HG03097 (cell line): Measurements from ENCODE around the gene BACH2.
"Not testable (repeated sequence)": the region's sequence is repeated elsewhere in the genome, so short reads cannot be mapped to it uniquely, and the experiment has no call there.

Experiments used
- ATAC-seq: cut with Tn5 transposase; IDR thresholded peaks from one replicate; pipeline ENCODE4 v1.9.1; 2021; ENCODE audit not compliant: unreplicated experiment, low FRiP score

Gene BACH2

DNA sequence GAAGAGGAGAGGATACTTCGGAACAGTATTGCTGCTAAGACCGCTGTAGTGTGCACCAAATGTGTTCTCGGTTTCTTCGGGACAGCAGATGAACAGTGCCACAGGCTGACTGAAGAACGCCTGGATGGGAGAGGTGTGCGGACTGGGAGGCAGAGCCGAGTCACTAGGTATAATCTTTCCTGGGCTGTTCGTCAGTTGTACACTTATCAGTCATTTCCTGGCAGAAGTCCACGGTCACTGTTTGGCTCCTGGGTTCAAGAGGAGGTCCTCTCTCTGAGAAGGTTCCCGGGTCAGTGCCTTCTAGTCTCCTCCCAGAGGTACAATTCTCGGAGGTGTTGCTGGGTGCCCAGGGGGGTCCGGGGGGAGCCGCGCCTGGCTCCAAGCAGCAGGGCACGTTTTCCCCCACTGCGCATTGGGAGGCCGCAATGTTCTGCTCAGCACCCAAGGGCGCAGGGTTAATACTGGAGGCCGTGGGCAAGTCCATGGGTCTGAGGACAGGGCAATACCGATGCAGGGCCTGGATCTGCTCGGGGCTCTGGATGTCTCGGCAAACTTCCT, 364.3 kb downstream of the BACH2 start:
- ATAC-seq = no peak

DNA sequence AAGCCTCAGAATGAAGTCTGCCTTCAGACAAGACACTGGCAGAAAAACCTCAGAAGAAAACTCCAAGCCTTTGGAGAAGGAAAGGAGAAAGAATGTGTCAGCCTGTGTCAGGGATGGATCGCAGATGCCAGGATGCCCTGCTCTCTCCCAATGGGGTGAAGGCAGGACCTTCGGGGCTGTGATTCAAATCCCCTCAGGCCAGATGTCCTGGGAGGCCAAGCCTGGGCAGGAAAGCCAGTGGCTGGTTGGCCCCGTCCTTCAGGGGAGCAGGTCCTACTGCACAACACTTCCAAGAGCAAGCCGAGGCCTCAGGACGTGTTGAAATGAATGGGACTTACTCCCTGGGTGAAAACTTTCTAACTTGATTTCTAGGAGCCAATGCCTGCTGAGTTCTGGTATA, 365.9 kb downstream of the BACH2 start:
- ATAC-seq = no peak

DNA sequence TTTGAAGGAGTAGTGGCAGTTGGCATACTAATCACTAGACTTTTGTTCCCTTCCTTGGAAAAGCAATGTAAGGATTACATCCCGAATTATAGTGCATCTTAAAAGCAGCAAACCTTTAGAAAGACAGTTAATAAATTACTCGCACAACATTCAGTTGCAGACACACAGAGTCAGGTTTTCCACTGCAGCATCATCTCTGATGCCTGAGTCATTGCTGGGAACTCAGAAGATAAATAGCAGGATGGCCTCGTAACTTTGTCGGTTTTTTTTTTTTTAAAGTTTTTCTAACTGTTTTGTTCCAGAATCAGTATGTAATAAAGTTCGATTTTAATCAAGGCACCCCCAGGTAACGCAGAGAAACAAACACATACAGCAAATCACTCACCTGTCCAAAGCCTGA, 368.0 kb downstream of the BACH2 start:
- no peak for ATAC-seq

DNA sequence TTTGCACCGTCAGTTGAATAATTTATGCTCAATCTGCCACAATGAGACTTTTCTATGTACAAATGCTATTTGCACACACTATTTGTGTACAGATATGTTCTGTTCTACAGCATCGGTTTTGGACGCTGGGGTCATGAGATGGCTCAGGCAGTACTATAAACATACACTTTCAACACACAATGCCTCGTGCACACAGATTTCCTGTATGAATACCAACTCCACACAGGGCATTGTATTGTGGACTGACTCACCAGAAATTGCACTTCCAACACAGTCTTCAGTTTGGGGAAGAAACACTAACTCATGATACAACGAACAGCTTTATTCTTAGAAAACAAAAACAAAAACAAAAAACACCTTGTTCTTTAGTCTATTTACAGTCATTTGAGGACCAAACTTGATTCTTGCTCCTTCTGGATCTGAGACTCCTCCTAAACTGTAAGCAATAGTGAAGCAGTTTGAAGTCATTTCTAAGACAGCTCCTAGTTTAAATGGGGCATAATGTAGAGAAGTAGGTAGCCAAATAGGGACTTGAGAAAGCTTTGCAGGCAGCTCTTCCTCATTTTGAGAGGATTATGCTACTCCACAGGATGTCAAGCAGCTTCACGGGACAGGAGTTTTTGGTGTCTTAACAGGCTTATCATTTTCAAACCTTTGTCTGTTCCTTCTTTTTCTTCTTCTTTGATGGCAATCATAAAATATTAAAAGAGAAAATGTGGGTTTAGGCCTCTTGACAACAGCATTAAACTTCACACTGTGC, 368.7 kb downstream of the BACH2 start:
- ATAC-seq = no peak

DNA sequence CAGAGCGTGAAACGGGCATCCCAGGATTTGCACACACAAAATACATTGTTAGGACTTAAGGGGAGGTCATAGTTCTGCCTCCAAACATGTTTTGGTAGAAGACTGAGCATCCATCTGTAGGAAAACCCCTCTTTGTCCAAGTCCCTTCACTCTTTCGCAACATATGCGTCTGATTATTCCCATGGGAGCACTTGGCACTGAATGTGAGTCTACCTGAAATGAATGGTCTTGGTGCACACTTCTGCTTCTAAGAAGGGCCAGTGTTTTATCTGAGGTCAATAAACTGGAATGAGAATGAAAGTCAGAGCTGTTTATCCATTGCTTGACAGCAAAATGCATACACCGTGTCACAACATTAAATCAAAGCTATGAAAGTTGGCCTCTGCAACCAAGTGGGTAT, 369.4 kb downstream of the BACH2 start:
- no peak for ATAC-seq

DNA sequence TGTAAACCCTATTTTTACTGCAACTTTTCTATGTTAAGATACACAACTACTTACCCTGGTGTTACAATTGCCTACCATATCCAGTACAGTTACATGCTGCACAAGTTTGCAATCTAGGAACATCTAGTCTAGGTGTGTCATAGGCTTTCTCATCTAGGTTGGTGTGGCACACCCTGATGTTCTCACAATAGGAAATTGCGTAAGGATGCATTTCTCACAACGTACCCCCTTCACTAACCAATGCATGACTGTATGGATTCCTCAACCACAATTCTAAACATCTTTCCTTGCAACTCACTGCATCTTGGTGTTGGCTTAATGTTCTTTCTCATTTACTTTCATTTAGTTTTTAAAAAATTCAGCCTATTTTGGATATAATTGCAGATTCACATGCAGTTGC, 370.8 kb downstream of the BACH2 start:
- ATAC-seq = no peak

DNA sequence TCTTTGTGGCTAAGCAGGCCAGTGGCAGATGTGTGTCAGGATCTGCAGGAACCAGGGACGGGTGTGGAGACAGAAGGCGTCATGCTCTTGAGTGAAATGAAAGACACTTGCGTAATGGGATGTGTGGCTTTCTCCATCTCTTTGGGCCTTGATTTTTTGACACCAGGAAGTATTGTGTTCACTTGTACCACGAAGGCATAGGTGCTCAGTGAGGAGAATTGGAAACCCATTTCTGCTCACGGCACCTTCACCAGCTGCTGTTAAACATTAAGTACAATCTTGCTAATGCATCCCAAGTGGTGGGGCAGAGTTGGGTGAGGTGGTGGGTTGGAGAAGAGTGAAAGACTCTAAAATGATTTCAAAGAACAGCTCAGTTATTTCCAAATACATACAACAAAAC, 372.4 kb downstream of the BACH2 start:
- no peak for ATAC-seq

DNA sequence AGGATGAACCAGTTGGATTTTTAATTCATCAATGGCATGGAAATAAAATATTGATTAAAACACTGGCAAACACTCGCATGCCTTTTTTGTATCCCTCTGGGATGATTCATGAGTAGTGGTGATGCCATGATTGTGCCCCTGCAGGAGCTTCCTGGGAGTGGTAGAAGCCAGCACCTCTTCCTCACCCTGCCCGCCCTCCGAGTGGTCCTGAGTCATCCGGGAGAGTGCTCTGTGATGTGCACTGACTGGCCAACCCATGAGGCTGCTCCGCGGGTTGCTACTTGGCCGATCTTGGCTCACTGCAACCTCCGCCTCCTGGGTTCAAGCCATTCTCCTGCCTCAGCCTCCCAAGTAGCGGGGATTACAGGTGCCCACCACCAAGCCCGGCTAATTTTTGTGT, 375.0 kb downstream of the BACH2 start:
- ATAC-seq = no peak

DNA sequence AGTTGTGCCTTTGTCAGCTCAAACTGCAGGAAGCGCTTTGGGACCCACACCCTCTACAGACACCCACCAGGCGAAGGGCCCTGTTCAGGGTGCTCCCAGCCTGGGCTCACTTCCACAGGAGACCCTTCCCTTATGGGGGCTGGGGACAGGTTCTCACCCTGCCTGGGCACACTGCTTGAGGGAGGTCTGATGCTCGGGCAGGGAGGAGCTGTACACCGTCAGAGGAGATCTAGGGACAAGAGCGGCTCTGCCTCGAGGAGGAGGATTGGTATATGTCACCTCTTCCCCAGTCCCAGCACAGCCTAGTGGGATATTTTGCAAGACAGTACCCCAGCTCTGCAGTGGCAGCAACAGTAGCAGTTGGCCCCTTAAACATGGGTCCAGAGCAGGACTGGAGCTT, 375.4 kb downstream of the BACH2 start:
- ATAC-seq = no peak

DNA sequence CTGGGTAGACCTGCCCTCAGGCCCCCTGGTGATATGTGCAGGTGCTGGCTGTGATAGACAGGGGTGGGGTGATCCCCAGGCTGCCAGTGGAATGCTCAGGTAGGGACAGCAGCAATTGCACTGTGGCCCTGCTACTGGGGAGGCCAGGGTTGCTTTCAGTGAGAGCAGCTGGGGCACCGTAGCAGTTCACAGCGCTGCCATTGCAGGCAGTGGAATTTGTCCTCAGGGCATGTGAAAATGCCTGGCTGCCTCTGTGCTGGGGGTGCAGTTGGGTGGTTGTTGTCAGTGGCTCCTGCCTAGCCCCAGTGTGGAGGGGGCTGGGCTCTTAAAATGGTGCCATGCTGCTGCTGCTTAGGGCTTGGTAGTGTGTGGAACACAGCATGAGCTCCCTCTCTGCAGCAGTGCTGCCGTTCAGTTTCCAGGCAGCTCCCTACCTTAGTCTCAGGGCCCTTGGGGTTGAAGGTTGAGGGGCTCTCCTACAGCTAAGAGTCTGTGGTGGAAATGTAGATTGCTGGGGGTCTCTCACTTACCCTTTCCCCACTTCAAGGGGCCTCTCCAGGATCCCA, 378.8 kb downstream of the BACH2 start:
- no peak for ATAC-seq

DNA sequence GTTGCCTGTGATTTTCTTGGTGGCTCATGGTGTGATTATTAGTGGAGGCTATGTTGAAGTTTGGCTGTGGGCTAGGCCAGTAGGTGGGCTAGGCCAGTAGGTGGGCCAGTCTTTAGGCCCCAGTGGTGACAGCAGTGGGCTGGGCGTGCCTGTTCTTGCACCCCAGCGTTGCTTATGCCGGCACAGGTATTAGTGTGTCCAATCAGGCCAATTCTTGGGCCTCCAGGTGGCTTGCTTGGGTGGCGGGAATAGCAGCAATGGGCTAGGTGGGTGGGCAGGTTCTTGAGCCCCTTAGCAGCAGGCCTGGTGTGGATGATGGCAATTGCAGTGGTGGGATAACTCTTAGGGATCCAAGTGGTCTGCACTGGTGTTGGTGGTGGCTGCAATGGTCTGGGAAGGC, 379.4 kb downstream of the BACH2 start:
- no peak for ATAC-seq

DNA sequence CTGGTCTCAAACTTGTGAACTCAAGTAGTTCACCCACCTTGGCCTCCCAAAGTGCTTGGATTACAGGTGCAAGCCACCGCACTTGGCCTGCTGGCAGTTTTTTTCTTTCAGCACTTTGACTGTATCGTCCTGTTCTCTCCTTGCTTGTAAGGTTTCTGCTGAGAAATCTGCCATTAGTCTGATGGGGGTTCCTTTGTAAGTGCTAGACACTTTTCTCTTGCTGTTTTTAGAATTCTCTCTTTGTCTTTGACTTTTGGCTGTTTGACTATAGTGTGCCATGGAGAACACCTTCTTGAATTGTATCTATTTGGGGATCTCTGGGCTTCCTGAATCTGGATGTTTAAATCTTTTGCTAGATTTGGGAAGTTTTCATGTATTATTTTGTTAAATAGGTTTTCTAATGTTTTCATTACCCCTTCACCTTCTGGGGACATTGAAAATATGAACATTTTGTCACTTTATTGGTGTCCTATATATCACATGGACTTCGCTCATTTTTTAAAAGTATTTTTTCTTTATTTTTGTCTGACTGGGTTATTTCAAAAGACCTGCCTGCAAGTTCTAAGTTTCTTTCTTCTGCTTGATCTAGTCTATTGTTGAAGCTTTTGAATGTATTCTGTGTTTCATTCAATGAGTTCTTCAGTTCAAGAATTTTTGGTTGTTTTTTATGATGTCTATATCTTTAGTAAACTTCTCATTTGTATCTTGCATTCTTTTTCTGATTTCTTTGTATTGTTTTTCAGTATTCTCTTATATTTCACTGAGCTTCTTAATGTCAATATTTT, 380.3 kb downstream of the BACH2 start:
- ATAC-seq = no peak

DNA sequence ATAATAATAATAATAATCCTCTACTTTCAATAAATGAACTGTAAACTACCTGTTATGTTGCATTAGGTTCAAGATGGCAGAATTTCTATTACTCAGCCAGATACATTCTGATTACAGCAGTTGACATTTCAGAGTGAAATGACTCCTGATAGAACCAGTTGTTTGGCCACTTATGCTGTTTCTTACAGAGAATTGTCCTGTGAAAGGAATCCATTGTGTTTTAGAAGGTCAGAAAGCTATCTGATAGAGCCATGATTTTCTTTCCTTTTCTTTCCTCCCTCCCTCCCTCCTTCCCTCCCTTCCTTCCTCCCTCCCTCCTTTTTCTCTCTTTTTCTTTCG, 385.8 kb downstream of the BACH2 start:
- no peak for ATAC-seq

DNA sequence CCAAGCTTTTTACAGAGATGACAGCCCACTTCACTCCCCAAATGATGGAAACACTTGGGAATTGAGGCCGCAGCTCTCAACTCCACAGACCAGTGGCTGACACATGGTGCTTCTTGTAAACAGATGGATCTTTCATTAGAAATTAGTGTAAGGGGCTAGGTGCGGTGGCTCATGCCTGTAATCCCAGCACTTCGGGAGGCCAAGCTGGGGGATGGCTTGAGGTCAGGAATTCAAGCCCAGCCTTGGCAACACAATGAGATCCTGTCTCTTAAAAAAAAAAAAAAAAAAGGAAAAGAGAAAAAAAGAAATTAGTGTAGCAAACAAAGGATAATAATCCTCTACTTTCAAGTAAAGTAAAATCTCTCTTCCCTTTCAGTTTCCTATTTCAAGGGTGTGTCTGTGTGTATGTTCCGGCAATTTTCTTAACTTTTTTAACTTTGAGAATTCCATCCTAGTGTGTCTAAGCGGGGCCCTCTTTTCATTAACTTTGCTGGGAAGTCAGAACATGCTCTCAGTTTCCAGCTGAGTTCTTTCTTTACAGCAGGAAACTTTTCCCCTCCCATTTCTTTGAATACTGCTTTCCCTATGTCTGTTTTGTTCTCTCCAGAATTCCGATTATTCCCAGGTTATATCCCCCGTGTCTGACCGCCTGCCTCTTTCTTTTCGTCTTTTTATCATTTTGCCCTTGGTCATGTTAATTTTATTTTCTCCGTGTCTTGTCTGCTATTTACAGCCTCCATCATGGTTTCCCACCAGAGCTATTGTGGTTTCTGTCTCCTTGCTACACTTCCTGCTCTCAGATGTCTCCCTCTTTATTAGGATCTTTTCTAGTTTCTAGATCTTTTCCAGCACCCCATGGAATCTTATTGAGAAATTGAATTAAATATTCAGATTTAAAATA, 386.4 kb downstream of the BACH2 start:
- ATAC-seq = not testable (repeated sequence)

DNA sequence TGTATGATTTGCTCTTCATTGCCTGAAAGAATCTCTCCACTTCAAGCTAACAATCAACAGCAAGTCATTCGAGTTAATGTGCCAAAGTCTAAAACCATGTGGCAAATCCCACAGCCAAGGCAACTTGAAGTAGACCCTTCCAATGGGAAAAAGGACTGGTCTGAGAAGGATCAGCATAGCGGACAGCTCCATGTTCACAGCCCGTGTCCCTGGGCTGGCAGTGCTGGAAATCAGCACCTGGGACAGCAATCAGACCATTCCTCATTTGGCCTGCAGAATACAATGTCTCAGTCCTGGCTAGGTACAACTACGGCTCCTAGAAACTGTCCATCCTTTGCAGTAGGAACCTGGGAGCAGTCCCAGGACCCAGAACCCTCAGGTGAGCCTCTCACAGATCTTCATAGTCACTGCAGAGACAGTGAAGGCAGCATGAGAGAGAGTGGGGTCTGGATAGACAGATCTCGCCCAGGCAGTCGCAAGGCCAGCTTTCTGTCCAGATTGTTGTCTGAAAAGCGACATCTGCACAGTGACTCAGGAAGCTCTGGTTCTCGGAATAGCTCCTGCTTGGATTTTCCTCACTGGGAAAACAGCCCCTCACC, 401.3 kb downstream of the BACH2 start:
- ATAC-seq = no peak

DNA sequence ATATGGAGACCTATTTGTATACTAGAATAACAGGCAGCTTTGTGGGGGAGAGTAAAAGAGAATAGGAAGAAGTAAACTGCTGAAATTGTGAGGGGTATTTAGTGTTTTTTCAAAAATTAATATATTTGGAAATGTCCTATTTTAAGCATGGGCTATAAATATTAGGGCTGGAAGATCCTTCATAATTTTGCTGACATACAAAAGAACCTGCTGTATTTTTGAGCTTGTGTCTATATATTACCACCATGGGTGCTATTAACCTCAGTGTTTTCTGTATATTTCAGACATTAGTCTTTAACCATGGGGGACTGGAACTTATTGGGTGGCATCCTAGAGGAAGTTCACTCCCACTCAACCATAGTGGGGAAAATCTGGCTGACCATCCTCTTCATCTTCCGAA, 402.5 kb downstream of the BACH2 start, which contains the start of gene GJA10:
TSS of gene GJA10 (plus strand) at position 301 of the 400 bp plus-strand sequence. CDS start at position 301, 0 bp downstream.
- ATAC-seq = no peak

DNA sequence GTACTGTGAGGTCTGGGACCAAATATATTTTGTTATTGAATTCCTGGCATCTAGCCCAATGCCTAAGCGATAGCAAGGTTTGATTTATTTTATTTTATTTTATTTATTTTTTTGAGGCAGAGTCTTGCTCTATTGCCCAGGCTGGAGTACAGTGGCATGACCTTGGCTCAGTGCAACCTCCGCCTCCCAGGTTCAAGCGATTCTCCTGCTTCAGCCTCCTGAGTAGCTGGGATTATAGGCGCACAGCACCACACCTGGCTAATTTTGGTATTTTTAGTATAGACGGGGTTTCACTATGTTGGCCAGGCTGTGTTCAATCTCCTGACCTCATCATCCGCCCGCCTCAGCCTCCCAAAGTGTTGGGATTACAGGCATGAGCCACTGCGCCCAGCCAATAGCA, 404.1 kb downstream of the BACH2 start:
- not testable (repeated sequence) for ATAC-seq

DNA sequence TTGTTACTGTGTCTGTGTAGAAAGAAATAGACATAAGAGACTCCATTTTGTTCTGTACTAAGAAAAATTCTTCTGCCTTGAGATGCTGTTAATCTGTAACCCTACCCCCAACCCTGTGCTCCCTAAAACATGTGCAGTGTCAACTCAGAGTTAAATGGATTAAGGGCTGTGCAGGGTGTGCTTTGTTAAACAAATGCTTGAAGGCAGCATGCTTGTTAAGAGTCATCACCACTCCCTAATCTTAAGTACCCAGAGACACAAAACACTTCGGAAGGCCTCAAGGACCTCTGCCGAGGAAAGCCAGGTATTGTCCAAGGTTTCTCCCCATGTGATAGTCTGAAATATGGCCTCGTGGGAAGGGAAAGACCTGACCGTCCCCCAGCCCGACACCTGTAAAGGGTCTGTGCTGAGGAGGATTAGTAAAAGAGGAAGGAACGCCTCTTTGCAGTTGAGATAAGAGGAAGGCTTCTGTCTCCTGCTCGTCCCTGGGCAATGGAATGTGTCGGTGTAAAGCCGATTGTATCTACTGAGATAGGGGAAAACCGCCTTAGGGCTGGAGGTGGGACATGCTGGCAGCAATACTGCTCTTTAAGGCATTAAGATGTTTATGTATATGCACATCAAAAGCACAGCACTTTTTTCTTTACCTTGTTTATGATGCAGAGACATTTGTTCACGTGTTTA, 405.7 kb downstream of the BACH2 start:
- not testable (repeated sequence) for ATAC-seq

DNA sequence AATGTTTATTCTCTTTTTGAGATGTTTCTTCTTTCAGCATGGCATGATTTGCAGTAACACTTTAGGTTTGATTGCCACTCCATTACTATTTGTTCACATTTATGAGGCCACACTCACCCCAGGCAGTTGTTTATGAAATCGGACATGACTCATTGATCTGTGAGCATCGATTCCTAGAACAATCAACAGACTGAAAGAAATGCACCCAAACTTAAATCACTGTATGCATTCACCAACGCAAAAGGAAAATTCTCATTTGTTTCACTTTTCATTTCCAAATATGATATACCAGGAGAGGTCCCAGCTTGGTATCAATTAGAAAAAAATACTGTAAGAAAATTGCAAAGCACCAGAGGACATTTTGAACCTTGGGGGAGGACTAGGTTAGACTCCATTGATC, 407.8 kb downstream of the BACH2 start:
- ATAC-seq = no peak

DNA sequence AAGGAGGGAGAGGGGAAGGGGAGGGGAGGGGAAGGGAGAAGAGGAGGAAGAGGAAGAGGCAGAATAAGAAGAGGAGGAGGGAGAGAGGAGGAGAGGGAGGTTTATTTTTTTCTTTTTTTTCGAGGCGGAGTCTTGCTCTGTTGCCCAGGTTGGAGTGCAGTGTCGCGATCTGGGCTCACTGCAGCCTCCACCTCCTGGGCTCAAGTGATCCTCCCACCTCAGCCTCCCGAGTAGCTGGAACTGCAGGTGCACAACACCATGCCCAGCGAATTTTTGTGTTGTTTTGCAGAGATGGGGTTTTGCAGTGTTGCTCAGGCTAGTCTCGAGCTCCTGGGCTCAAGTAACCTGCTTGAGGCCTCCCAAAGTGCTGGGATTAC, 408.5 kb downstream of the BACH2 start:
- no peak for ATAC-seq
